ENCODE results near the gene DIP2B.
"Not testable (repeated sequence)": the region's sequence is repeated elsewhere in the genome, so short reads cannot be mapped to it uniquely, and the experiment has no call there.

DIP2B gene

GRCh38 chr12:50640321-50640939, 135.6 kb downstream of the DIP2B start:
- no peak for DNase-seq

- DNase-seq = no peak
Observed at GRCh38 chr12:50641566-50641965, 136.8 kb downstream of the DIP2B start.

GRCh38 chr12:50642035-50642451, 137.3 kb downstream of the DIP2B start:
- DNase-seq = no peak

GRCh38 chr12:50642761-50643160, 138.0 kb downstream of the DIP2B start:
- no peak for DNase-seq

- no peak for DNase-seq
Observed at GRCh38 chr12:50647031-50647430, 142.2 kb downstream of the DIP2B start.

- no peak for DNase-seq
Observed at GRCh38 chr12:50647479-50647878, 142.7 kb downstream of the DIP2B start.

- no peak for DNase-seq
Observed at GRCh38 chr12:50650285-50650684, 145.5 kb downstream of the DIP2B start.

GRCh38 chr12:50655374-50655921, 150.7 kb downstream of the DIP2B start:
- DNase-seq = no peak

- DNase-seq = no peak
Observed at GRCh38 chr12:50659260-50659659, 154.5 kb downstream of the DIP2B start.

- no peak for DNase-seq
Observed at GRCh38 chr12:50659690-50660424, 155.1 kb downstream of the DIP2B start.

- no peak for DNase-seq
Observed at GRCh38 chr12:50660425-50660822, 155.6 kb downstream of the DIP2B start.

- no peak for DNase-seq
Observed at GRCh38 chr12:50661300-50662115, 156.7 kb downstream of the DIP2B start.

GRCh38 chr12:50662116-50662510, 157.3 kb downstream of the DIP2B start:
- no peak for DNase-seq

- DNase-seq = no peak
Observed at GRCh38 chr12:50665170-50665569, 160.4 kb downstream of the DIP2B start.

GRCh38 chr12:50665609-50666008, 160.8 kb downstream of the DIP2B start:
- no peak for DNase-seq

GRCh38 chr12:50666023-50666422, 161.2 kb downstream of the DIP2B start:
- DNase-seq = no peak

GRCh38 chr12:50672158-50672557, 167.4 kb downstream of the DIP2B start:
- no peak for DNase-seq

- DNase-seq = no peak
Observed at GRCh38 chr12:50676756-50677155, 172.0 kb downstream of the DIP2B start.

GRCh38 chr12:50677858-50678257, 173.1 kb downstream of the DIP2B start:
- DNase-seq = no peak

- DNase-seq = no peak
Observed at GRCh38 chr12:50678650-50679365, 174.0 kb downstream of the DIP2B start.

- no peak for DNase-seq
Observed at GRCh38 chr12:50679612-50680011, 174.8 kb downstream of the DIP2B start.

GRCh38 chr12:50681064-50681463, 176.3 kb downstream of the DIP2B start:
- not testable (repeated sequence) for DNase-seq

- no peak for DNase-seq
Observed at GRCh38 chr12:50685641-50686040, 180.9 kb downstream of the DIP2B start.

Measured in SW 1271 (cell line).